Measurements from ENCODE around the gene GPC6. TPM values are rescaled to one million over a fixed set of nuclear protein-coding genes. Genes with fewer than 3 reads are reported as not detected.

Gene GPC6
- polyA plus RNA-seq, 1 of the 3 experiments (the other 2 are of a cell fraction), result 6.7 TPM

- H3K27ac ChIP-seq (ENCODE audit: low read depth in 2 of 2, low read length in 1 of 2), result peak overlapping the region; percentile 81 to 98
- H3F3A ChIP-seq (replicated peaks; ENCODE audit: insufficient read depth), result peaks cover 5% of the 10 kb centered on the region
- H3K79me2 ChIP-seq (ENCODE audit: insufficient read depth), result peaks cover 28% of the 10 kb centered on the region
- DNase-seq, result peak; percentile 74
- no peaks in the 10 kb centered on the region for H3K36me3 ChIP-seq (replicated peaks in 1 of 2; ENCODE audit: control insufficient read depth in 1 of 2, insufficient read depth in 2 of 2, low read length in 1 of 2)
- ChIA-PET CTCF (interaction anchor here (0.7 to 2.5 kb wide), 7 partner anchors 55 to 1208 kb away, joined by 3 to 9 read pairs (median 3); no protein-coding TSS in a partner anchor), POLR2A (interaction anchor here (0.5 kb wide), 1 partner anchor 43 kb away, joined by 3 read pairs; no protein-coding TSS in a partner anchor)
- WGBS (ENCODE audit: low lambda C conversion rate), result 0% methylated on average over 6 of the region's 55 CpGs
- H3K4me1 ChIP-seq (ENCODE audit: control insufficient read depth in 1 of 2, insufficient read depth in 2 of 2, low read depth in 1 of 2, low read length in 1 of 2), result peaks cover 10 to 16% of the 10 kb centered on the region in 2 experiments; a peak in 3 of 4 replicates
- peak overlapping the region; percentile 87 for H3K9ac ChIP-seq
- H2AFZ ChIP-seq (ENCODE audit: low read depth), result peak overlapping the region; percentile 95
- H3K27me3 ChIP-seq (ENCODE audit: insufficient read depth), result no peaks in the 10 kb centered on the region
- no peaks in the 10 kb centered on the region for H4K20me1 ChIP-seq (ENCODE audit: insufficient read depth)
- peak overlapping the region; percentile 88 for H3K4me2 ChIP-seq
- no peaks in the 10 kb centered on the region for H3K9me2 ChIP-seq
- peak overlapping the region; percentile 93 to 97 for H3K4me3 ChIP-seq (ENCODE audit: low read depth in 2 of 2, low read length in 1 of 2)
- TF ChIP-seq CTCF (IDR thresholded peaks at IDR 0.05) (peak; percentile 17; the same call in 1 of the 2 replicates), TCF12 (IDR thresholded peaks at IDR 0.05) (no peak), SIN3A (IDR thresholded peaks at IDR 0.05; ENCODE audit: borderline replicate concordance, low read depth, low read length) (no peak), NFIC (IDR thresholded peaks at IDR 0.05; ENCODE audit: borderline replicate concordance) (0 out of 2 replicates have a peak, but pooled peaks have one; percentile 3), EZH2phosphoT487 (IDR thresholded peaks at IDR 0.05; ENCODE audit: borderline replicate concordance, low read depth) (no peak), RAD21 (IDR thresholded peaks at IDR 0.05; ENCODE audit: low read length) (peak; percentile 38), ELF1 (IDR thresholded peaks at IDR 0.05) (no peak), POLR2AphosphoS5 (IDR thresholded peaks at IDR 0.05; ENCODE audit: low read depth, low read length) (no peak)
- TF ChIP-seq, protein P1, sequence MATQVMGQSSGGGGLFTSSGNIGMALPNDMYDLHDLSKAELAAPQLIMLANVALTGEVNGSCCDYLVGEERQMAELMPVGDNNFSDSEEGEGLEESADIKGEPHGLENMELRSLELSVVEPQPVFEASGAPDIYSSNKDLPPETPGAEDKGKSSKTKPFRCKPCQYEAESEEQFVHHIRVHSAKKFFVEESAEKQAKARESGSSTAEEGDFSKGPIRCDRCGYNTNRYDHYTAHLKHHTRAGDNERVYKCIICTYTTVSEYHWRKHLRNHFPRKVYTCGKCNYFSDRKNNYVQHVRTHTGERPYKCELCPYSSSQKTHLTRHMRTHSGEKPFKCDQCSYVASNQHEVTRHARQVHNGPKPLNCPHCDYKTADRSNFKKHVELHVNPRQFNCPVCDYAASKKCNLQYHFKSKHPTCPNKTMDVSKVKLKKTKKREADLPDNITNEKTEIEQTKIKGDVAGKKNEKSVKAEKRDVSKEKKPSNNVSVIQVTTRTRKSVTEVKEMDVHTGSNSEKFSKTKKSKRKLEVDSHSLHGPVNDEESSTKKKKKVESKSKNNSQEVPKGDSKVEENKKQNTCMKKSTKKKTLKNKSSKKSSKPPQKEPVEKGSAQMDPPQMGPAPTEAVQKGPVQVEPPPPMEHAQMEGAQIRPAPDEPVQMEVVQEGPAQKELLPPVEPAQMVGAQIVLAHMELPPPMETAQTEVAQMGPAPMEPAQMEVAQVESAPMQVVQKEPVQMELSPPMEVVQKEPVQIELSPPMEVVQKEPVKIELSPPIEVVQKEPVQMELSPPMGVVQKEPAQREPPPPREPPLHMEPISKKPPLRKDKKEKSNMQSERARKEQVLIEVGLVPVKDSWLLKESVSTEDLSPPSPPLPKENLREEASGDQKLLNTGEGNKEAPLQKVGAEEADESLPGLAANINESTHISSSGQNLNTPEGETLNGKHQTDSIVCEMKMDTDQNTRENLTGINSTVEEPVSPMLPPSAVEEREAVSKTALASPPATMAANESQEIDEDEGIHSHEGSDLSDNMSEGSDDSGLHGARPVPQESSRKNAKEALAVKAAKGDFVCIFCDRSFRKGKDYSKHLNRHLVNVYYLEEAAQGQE (IDR thresholded peaks at IDR 0.05; ENCODE audit: low read depth, low read length), result no peak
- H3K9me3 ChIP-seq, result no peaks in the 10 kb centered on the region
Observed at GRCh38 chr13:93227280-93227877, 772 bp downstream of the GPC6 start.
